Lower leg skin (tissue), 3 donors: ENCODE results near the gene ATP6V0D1.
"Not testable (repeated sequence)": the region's sequence is repeated elsewhere in the genome, so short reads cannot be mapped to it uniquely, and the experiment has no call there.

Experiments
- CTCF ChIP-seq, 3 donors: fragments of 450-650 bp; IDR thresholded peaks; one replicate each; pipeline ENCODE4 v1.5.1; 2016; ENCODE audit warnings: antibody characterized with exemption in 3 of 3, mild to moderate bottlenecking in 3 of 3, moderate library complexity in 2 of 3
- POLR2A ChIP-seq, 2 donors: fragments of 450-650 bp; IDR thresholded peaks; one replicate each; pipeline ENCODE4 v1.6.1; 2016 to 2017; ENCODE audit warnings: antibody characterized with exemption in 2 of 2, mild to moderate bottlenecking in 1 of 2, moderate library complexity in 1 of 2

DNA sequence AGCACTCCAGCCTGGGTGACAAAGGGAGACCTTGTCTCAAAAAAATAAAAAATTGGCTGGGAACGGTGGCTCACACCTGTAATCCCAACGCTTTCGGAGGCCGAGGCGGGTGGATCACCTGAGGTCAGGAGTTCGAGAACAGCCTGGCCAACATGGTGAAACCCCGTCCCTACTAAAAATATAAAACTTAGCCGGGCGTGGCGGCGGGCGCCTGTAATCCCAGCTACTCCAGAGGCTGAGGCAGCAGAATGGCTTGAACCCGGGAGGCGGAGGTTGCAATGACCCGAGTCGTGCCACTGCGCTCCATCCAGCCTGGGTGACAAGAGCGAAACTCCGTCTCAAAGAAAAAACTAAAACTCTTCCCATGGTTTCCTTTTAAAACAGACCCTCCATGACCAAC, 65.5 kb downstream of the ATP6V0D1 start:
- not testable (repeated sequence) for TF ChIP-seq POLR2A, CTCF (IDR thresholded peaks at IDR 0.05)
